ENCODE measurements around the gene DSCAML1. TPM values are rescaled to one million over a fixed set of nuclear protein-coding genes. Genes with fewer than 3 reads are reported as not detected.

Gene DSCAML1
- total RNA-seq, 1 experiment from 2014 or later, result 0.15 TPM

- H3K79me2 ChIP-seq (ENCODE audit: insufficient read depth, low read length), result no peaks in the 10 kb centered on the region
- no peaks in the 10 kb centered on the region for H3K36me3 Mint-ChIP-seq (ENCODE audit: insufficient read depth in 1 of 3, low read depth in 3 of 3)
- no peak overlapping the region for H4K5ac ChIP-seq (ENCODE audit: insufficient read length, low read depth, low read length)
- H2BK12ac ChIP-seq (ENCODE audit: insufficient read length, low read depth, low read length), result no peak overlapping the region
- H4K91ac ChIP-seq (ENCODE audit: insufficient read length, low read depth, low read length), result no peak overlapping the region
- H3K4me2 ChIP-seq (ENCODE audit: insufficient read depth, insufficient read length, low read length), result no peak overlapping the region
- no peak for DNase-seq
- no peak overlapping the region for H2BK5ac ChIP-seq (ENCODE audit: insufficient read length, low read length)
- no peak overlapping the region for H2AFZ ChIP-seq (ENCODE audit: low read length)
- H3K4me1 ChIP-seq (ENCODE audit: insufficient read depth, low read length), result peaks cover 2% of the 10 kb centered on the region; the same call in 1 of the 2 replicates
- H3K4me1 Mint-ChIP-seq, result peaks cover 16 to 29% of the 10 kb centered on the region in 2 experiments
- no peak overlapping the region for H2BK120ac ChIP-seq (ENCODE audit: low read depth, low read length, poor library complexity, severe bottlenecking)
- H3K27me3 ChIP-seq (ENCODE audit: insufficient read depth, low read length), result no peaks in the 10 kb centered on the region
- H2AK5ac ChIP-seq (ENCODE audit: insufficient read length, low read length), result no peak overlapping the region
- no peak overlapping the region for H3K4ac ChIP-seq (ENCODE audit: low read depth, low read length)
- no peaks in the 10 kb centered on the region for H3K79me1 ChIP-seq (ENCODE audit: insufficient read depth, low read depth, low read length, poor library complexity, severe bottlenecking)
- H2BK20ac ChIP-seq (ENCODE audit: low read depth, low read length, poor library complexity, severe bottlenecking), result no peak overlapping the region
- H3K14ac ChIP-seq (ENCODE audit: insufficient read depth, low read length), result no peak overlapping the region
- H3K18ac ChIP-seq (ENCODE audit: insufficient read length, low read depth, low read length), result no peak overlapping the region
- H3K23ac ChIP-seq (ENCODE audit: insufficient read length, low read depth, low read length), result no peak overlapping the region
- H3K56ac ChIP-seq (ENCODE audit: insufficient read length, low read depth, low read length), result no peak overlapping the region
- H3K9me3 ChIP-seq (ENCODE audit: control insufficient read depth, low read depth, low read length), result no peaks in the 10 kb centered on the region
- H3T11ph ChIP-seq (ENCODE audit: low read length), result no peak overlapping the region
- WGBS (ENCODE audit: extremely low coverage, insufficient read length, low lambda C conversion rate), result no CpG with 5 or more reads among the region's 10 CpGs
- H3K23me2 ChIP-seq (ENCODE audit: insufficient read length, low read depth, low read length, poor library complexity, severe bottlenecking), result no peaks in the 10 kb centered on the region
- peaks cover 3% of the 10 kb centered on the region for H3K27me3 Mint-ChIP-seq (ENCODE audit: low read depth)
- H4K20me1 ChIP-seq (ENCODE audit: control insufficient read depth, insufficient read depth, insufficient read length), result no peaks in the 10 kb centered on the region
- no peak overlapping the region for H3K4me3 Mint-ChIP-seq
- H3K9me3 Mint-ChIP-seq, result no peaks in the 10 kb centered on the region
- no peak overlapping the region for H2BK15ac ChIP-seq (ENCODE audit: low read depth, low read length)
- no peak overlapping the region for H4K8ac ChIP-seq (replicated peaks; ENCODE audit: insufficient read length, low read depth, low read length)
- no peak overlapping the region for H3K9ac ChIP-seq (ENCODE audit: extremely low read depth, insufficient read length, low read length)
- TF ChIP-seq CTCF (conservative IDR thresholded peaks at IDR 0.05), result no peak
- no peak overlapping the region for H3K27ac ChIP-seq (ENCODE audit: insufficient read length, low read depth, low read length)
- peak overlapping the region in 1 of 3 experiments; percentile 37; a peak in 1 of 7 replicates for H3K27ac Mint-ChIP-seq
Measured at GRCh38 chr11:117525866-117526542, 271.0 kb downstream of the DSCAML1 start.

Data from H9 (cell line).